K562 (cell line): ENCODE results near the gene C3. TPM values are rescaled to one million over a fixed set of nuclear protein-coding genes. Genes with fewer than 3 reads are reported as not detected.

Source experiments
- CCAR2 ChIP-seq: fragments of 200-400 bp; formaldehyde crosslinking; IDR thresholded peaks from 2 replicates; pipeline ENCODE4 v1.6.1; 2017; ENCODE audit warnings: mild to moderate bottlenecking, low read depth, low read length
- CREB1 ChIP-seq, 2 experiments: sonication (generic) in 1 of 2; formaldehyde crosslinking in 1 of 2; IDR thresholded peaks; 2 replicates each; pipeline versions ENCODE4 v1.6.1 to v1.8.0; 2012 to 2022; ENCODE audit warnings: inconsistent platforms in 1 of 2, mild to moderate bottlenecking in 1 of 2, missing genetic modification reagents in 1 of 2, moderate library complexity in 1 of 2
- EP400 ChIP-seq: fragments of 450-650 bp; IDR thresholded peaks from 2 replicates; pipeline ENCODE4 v1.6.1; 2017; ENCODE audit warnings: antibody characterized with exemption, mild to moderate bottlenecking, moderate library complexity
- ESRRA ChIP-seq: fragments of 450-650 bp; IDR thresholded peaks from 2 replicates; pipeline ENCODE4 v1.6.1; 2014; ENCODE audit warnings: low read depth, mild to moderate bottlenecking, moderate library complexity, borderline replicate concordance
- FUS ChIP-seq: fragments of 200-400 bp; formaldehyde crosslinking; optimal IDR thresholded peaks from 2 replicates; pipeline ENCODE3; 2017; ENCODE audit warnings: low read depth, low read length
- HDAC3 ChIP-seq: fragments of 450-650 bp; IDR thresholded peaks from 2 replicates; pipeline ENCODE4 v1.6.1; 2018; ENCODE audit warnings: borderline replicate concordance, mild to moderate bottlenecking, moderate library complexity; ENCODE audit not compliant: partially characterized antibody
- KDM2B ChIP-seq: fragments of 250-450 bp; sonication (Bioruptor Pico); IDR thresholded peaks from 2 replicates; pipeline ENCODE4 v1.8.0; 2021; ENCODE audit warnings: mild to moderate bottlenecking, moderate library complexity
- KDM5B ChIP-seq: fragments of 200-600 bp; sonication (generic); IDR thresholded peaks from 2 replicates; pipeline ENCODE4 v1.6.1; 2012; ENCODE audit warnings: low read depth, mild to moderate bottlenecking, moderate library complexity, low read length, control low read depth, inconsistent platforms; ENCODE audit not compliant: insufficient replicate concordance
- KHSRP ChIP-seq: fragments of 450-650 bp; IDR thresholded peaks from 2 replicates; pipeline ENCODE4 v1.6.1; 2017
- MTA1 ChIP-seq: fragments of 450-650 bp; IDR thresholded peaks from 2 replicates; pipeline ENCODE4 v1.6.1; 2017; ENCODE audit warnings: borderline replicate concordance
- NBN ChIP-seq: fragments of 450-650 bp; IDR thresholded peaks from 2 replicates; pipeline ENCODE4 v1.6.1; 2016; ENCODE audit warnings: low read depth, mild to moderate bottlenecking
- PHF21A ChIP-seq: fragments of 450-650 bp; IDR thresholded peaks from 2 replicates; pipeline ENCODE4 v1.6.1; 2017; ENCODE audit warnings: low read depth, borderline replicate concordance
- SMAD3 ChIP-seq: fragments of 450-650 bp; formaldehyde crosslinking; conservative IDR thresholded peaks from 2 replicates; pipeline ENCODE4 v1.4.0; 2020; ENCODE audit warnings: mild to moderate bottlenecking
- TARDBP ChIP-seq: fragments of 450-650 bp; IDR thresholded peaks from 2 replicates; pipeline ENCODE4 v1.6.1; 2016
- ZC3H11A ChIP-seq: IDR thresholded peaks from 2 replicates; pipeline ENCODE4 v1.6.1; 2012; ENCODE audit warnings: low read depth, low read length, improper control_type of control experiment
- ZFPM2 ChIP-seq: fragments of 250-450 bp; sonication (Bioruptor Pico); IDR thresholded peaks from 2 replicates; pipeline ENCODE4 v1.5.1; 2022; ENCODE audit warnings: mild to moderate bottlenecking
- ZNF165 ChIP-seq: fragments of 250-450 bp; sonication (Bioruptor Pico); IDR thresholded peaks from 2 replicates; pipeline ENCODE4 v1.4.0; 2020; ENCODE audit warnings: borderline replicate concordance
- ZNF316 ChIP-seq: fragments of 450-650 bp; IDR thresholded peaks from 2 replicates; pipeline ENCODE4 v1.6.1; 2016
- ZNF431 ChIP-seq: sonication (generic); formaldehyde crosslinking; IDR thresholded peaks from 2 replicates; pipeline ENCODE4 v1.8.0; 2022; ENCODE audit warnings: mild to moderate bottlenecking, missing genetic modification reagents
- polyA plus RNA-seq, 8 experiments: library from polyadenylated mRNA; depleted of rRNA in 4 of 8; stranded (reverse) in 5 of 8; unstranded in 3 of 8; fragments of >200 nt; fragmentation: Nextera tagmentation in 2 of 8; fragmentation: Illumina TruSeq in 1 of 8; extraction: Ambion mirVana in 2 of 8; extraction: Trizol in 1 of 8; gene quantifications; 2 replicates each; pipeline versions ENCODE4 v1.2.1 to v1.2.3, GENCODE V29; 2011 to 2014; ENCODE audit warnings: inconsistent platforms in 1 of 8, missing spikeins in 1 of 8
- total RNA-seq, 7 experiments: library from RNA; depleted of rRNA in 6 of 7; stranded (reverse); fragments of >200 nt in 6 of 7; fragmentation: Illumina TruSeq in 2 of 7; extraction: Trizol in 2 of 7; gene quantifications; 2 replicates each; pipeline versions ENCODE4 v1.2.1 to v1.2.3, GENCODE V29; 2011 to 2021; ENCODE audit warnings: low replicate concordance in 1 of 7
- TF ChIP-seq, protein P1 (sequence below): fragments of 250-450 bp; sonication (Bioruptor Pico); IDR thresholded peaks from 2 replicates; pipeline ENCODE4 v1.8.0; 2022; ENCODE audit warnings: moderate library complexity, mild to moderate bottlenecking, inconsistent platforms
- TF ChIP-seq, protein P2 (sequence below): fragments of 450-650 bp; IDR thresholded peaks from 2 replicates; pipeline ENCODE4 v1.6.1; 2016; ENCODE audit warnings: antibody characterized with exemption
- TF ChIP-seq, protein P3 (sequence below), 2 experiments: fragments of 200-800 bp in 1 of 2; sonication (Bioruptor generic) in 1 of 2; sonication (generic) in 1 of 2; formaldehyde crosslinking in 1 of 2; IDR thresholded peaks in 1 of 2; conservative IDR thresholded peaks in 1 of 2; 2 replicates each; pipeline versions ENCODE4 v1.5.0 to v1.6.1; 2016 to 2020; ENCODE audit warnings: missing compliant biosample characterization in 1 of 2, missing genetic modification characterization in 1 of 2, missing genetic modification reagents in 1 of 2

Gene C3
- total and polyA plus RNA-seq, 9 of the 15 experiments (the other 6 are each of a cell fraction or from before 2014, with no cell fraction given), result 0.59 to 10.6 (median 2.2) TPM

DNA sequence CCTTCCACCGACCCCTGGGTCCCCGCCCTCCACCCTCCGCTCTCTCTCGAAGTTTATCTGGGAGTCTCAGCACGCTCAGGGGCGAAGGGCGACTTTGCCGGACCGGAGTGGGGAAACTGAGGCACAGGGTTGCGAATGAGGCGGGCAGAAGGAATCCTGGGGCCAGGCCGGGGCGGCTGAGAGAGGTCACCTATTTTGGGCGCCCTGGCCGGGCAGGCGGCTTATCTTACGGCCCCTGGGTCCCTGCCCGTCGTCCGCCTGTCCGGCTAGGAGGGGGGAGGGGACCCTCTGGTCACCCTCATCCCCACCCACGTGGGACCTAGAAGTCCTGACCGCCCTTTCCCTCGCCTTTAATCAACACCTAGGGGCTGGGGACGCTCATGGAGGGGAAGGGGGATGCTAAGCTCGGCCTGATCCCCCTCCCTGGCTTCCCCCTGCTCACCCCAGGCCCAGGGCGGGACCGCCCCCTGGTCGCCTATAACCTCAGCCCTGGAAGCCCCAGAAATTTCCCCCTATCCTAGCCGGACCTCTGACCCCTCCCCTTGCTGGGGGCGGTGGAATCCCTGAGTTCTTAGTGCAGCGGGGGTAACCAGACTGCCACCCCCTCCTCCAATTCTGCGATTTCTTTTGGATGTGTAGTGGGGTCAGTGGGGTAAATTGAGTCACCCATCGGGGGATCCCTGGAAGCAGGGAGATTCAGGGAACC is 19.6 kb upstream of the C3 start (continued):
- TF ChIP-seq, protein P1, sequence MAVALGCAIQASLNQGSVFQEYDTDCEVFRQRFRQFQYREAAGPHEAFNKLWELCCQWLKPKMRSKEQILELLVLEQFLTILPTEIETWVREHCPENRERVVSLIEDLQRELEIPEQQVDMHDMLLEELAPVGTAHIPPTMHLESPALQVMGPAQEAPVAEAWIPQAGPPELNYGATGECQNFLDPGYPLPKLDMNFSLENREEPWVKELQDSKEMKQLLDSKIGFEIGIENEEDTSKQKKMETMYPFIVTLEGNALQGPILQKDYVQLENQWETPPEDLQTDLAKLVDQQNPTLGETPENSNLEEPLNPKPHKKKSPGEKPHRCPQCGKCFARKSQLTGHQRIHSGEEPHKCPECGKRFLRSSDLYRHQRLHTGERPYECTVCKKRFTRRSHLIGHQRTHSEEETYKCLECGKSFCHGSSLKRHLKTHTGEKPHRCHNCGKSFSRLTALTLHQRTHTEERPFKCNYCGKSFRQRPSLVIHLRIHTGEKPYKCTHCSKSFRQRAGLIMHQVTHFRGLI, result no peak
- TF ChIP-seq ZNF165 (CRISPR knock-in tag), result no peak
- no peak for TF ChIP-seq ESRRA
- no peak for TF ChIP-seq SMAD3 (CRISPR knock-in tag)
- TF ChIP-seq CREB1 (IDR thresholded peaks at IDR 0.05), result no peak
- no peak for TF ChIP-seq CREB1 (CRISPR knock-in tag; IDR thresholded peaks at IDR 0.05)
- TF ChIP-seq KHSRP, result no peak
- TF ChIP-seq, protein P2, sequence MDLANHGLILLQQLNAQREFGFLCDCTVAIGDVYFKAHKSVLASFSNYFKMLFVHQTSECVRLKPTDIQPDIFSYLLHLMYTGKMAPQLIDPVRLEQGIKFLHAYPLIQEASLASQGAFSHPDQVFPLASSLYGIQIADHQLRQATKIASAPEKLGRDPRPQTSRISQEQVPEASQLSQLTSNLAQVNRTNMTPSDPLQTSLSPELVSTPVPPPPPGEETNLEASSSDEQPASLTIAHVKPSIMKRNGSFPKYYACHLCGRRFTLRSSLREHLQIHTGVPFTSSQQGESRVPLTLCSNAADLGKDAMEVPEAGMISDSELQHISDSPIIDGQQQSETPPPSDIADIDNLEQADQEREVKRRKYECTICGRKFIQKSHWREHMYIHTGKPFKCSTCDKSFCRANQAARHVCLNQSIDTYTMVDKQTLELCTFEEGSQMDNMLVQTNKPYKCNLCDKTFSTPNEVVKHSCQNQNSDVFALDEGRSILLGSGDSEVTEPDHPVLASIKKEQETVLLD, result no peak; the same call in 1 of the 2 replicates
- no peak for TF ChIP-seq KDM2B (CRISPR knock-in tag)
- no peak for TF ChIP-seq NBN
- TF ChIP-seq TARDBP, result no peak
- TF ChIP-seq MTA1, result no peak
- TF ChIP-seq ZC3H11A, result no peak
- TF ChIP-seq ZFPM2 (CRISPR knock-in tag), result no peak
- no peak for TF ChIP-seq FUS
- no peak for TF ChIP-seq CCAR2
- no peak for TF ChIP-seq ZNF316
- no peak for TF ChIP-seq ZNF431 (CRISPR knock-in tag)
- TF ChIP-seq EP400, result peak; percentile 72
- TF ChIP-seq HDAC3, result no peak
- TF ChIP-seq, protein P3, sequence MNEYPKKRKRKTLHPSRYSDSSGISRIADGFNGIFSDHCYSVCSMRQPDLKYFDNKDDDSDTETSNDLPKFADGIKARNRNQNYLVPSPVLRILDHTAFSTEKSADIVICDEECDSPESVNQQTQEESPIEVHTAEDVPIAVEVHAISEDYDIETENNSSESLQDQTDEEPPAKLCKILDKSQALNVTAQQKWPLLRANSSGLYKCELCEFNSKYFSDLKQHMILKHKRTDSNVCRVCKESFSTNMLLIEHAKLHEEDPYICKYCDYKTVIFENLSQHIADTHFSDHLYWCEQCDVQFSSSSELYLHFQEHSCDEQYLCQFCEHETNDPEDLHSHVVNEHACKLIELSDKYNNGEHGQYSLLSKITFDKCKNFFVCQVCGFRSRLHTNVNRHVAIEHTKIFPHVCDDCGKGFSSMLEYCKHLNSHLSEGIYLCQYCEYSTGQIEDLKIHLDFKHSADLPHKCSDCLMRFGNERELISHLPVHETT (CRISPR knock-in tag; conservative IDR thresholded peaks at IDR 0.05 in 1 of 2, IDR thresholded peaks at IDR 0.05 in 1 of 2), result peak in 1 of 2 experiments; percentile 33; a peak in 1 of 4 replicates
- no peak for TF ChIP-seq PHF21A
- no peak for TF ChIP-seq KDM5B
